B cell (primary cell): ENCODE results near the gene ACAD11. TPM values are rescaled to one million over a fixed set of nuclear protein-coding genes. Genes with fewer than 3 reads are reported as not detected.

Experiments
- ATAC-seq: fragments of 200-7000 bp; cut with Tn5 transposase; one replicate; pipeline ENCODE4 v1.10.0; 2021; ENCODE audit warnings: low read depth, mild to moderate bottlenecking, moderate number of reproducible peaks, moderate library complexity
- CTCF ChIA-PET: fragments of 350-600 bp; sonication (Branson Sonifier 250); formaldehyde crosslinking; loops from one replicate; lab custom pipeline; 2021; ENCODE audit warnings: antibody characterized with exemption, inconsistent platforms; lab: Charles Lee
- POLR2A ChIA-PET: fragments of 350-600 bp; sonication (Branson Sonifier 250); formaldehyde crosslinking; loops from one replicate; lab custom pipeline; 2021; ENCODE audit warnings: antibody characterized with exemption; lab: Charles Lee
- DNase-seq: peaks from one replicate; pipeline ENCODE4 v3.0.0; 2013
- H2AFZ ChIP-seq: 2 replicates; pipeline ENCODE4 v1.6.1; 2012; ENCODE audit warnings: mild to moderate bottlenecking, low read depth, low read length; ENCODE audit not compliant: insufficient read depth, poor library complexity, severe bottlenecking
- H3K27ac ChIP-seq, 2 donors: 1 replicate in 1 of 2; 2 replicates in 1 of 2; pipeline ENCODE4 v1.5.1; 2012 to 2013; ENCODE audit warnings: low read length in 2 of 2, mild to moderate bottlenecking in 2 of 2, moderate library complexity in 1 of 2
- H3K27me3 ChIP-seq, 4 experiments: fragments of 200-600 bp in 1 of 4; sonication (generic) in 1 of 4; replicated peaks in 1 of 4; 1 replicate in 2 of 4; 2 replicates in 2 of 4; pipeline versions ENCODE4 v1.6.1 to v1.7.0; 2013 to 2016; ENCODE audit warnings: low read length in 3 of 4, mild to moderate bottlenecking in 2 of 4, mixed read lengths in 1 of 4, moderate library complexity in 1 of 4; ENCODE audit not compliant: insufficient read depth in 4 of 4, control insufficient read depth in 3 of 4; ENCODE audit errors: control extremely low read depth in 1 of 4
- H3K36me3 ChIP-seq, 2 experiments: replicated peaks in 1 of 2; 1 replicate in 1 of 2; 2 replicates in 1 of 2; pipeline versions ENCODE4 v1.6.1 to v1.7.1; 2013; ENCODE audit warnings: low read length in 1 of 2; ENCODE audit not compliant: insufficient read depth in 2 of 2, control insufficient read depth in 1 of 2; ENCODE audit errors: control extremely low read depth in 1 of 2, extremely low read depth in 1 of 2
- H3K4me1 ChIP-seq, 2 donors: fragments of 200-600 bp in 1 of 2; sonication (generic) in 1 of 2; 1 replicate in 1 of 2; 2 replicates in 1 of 2; pipeline versions ENCODE4 v1.5.1 to v1.6.1; 2013 to 2017; ENCODE audit warnings: low read length in 2 of 2; ENCODE audit not compliant: control insufficient read depth in 2 of 2, insufficient read depth in 2 of 2
- H3K4me2 ChIP-seq: replicated peaks from 2 replicates; pipeline ENCODE3; 2012; ENCODE audit warnings: mild to moderate bottlenecking, low read depth, low read length; ENCODE audit not compliant: poor library complexity, severe bottlenecking
- H3K4me3 ChIP-seq, 5 experiments: fragments of 200-600 bp in 1 of 5; sonication (generic) in 1 of 5; 1 replicate in 3 of 5; 2 replicates in 2 of 5; pipeline versions ENCODE4 v1.5.1 to v1.7.0; 2011 to 2016; ENCODE audit warnings: low read length in 4 of 5, mild to moderate bottlenecking in 4 of 5, low read depth in 2 of 5, control low read depth in 1 of 5, moderate library complexity in 1 of 5; ENCODE audit not compliant: insufficient read depth in 1 of 5; ENCODE audit errors: control extremely low read depth in 1 of 5, extremely low read depth in 1 of 5
- H3K79me2 ChIP-seq: fragments of 200-600 bp; sonication (generic); one replicate; pipeline ENCODE4 v1.6.0; 2016; ENCODE audit warnings: low read length; ENCODE audit not compliant: control insufficient read depth, insufficient read depth
- H3K9ac ChIP-seq: fragments of 200-600 bp; sonication (generic); 2 replicates; pipeline ENCODE4 v1.6.1; 2017; ENCODE audit warnings: mild to moderate bottlenecking, low read length, moderate library complexity
- H3K9me3 ChIP-seq, 3 donors: one replicate each; pipeline versions ENCODE4 v1.6.1 to v1.7.1; 2013; ENCODE audit warnings: low read length in 2 of 3; ENCODE audit not compliant: control insufficient read depth in 2 of 3, insufficient read depth in 1 of 3; ENCODE audit errors: control extremely low read depth in 1 of 3
- H4K20me1 ChIP-seq: 2 replicates; pipeline ENCODE4 v1.6.0; 2012; ENCODE audit warnings: mild to moderate bottlenecking, low read length; ENCODE audit not compliant: insufficient read depth, control insufficient read depth, poor library complexity, severe bottlenecking
- H3K27ac Mint-ChIP-seq: one replicate; pipeline ENCODE4 v1.8.0; 2021; ENCODE audit warnings: mixed read lengths
- H3K27me3 Mint-ChIP-seq: one replicate; pipeline ENCODE4 v1.8.0; 2021; ENCODE audit warnings: mixed read lengths
- H3K4me1 Mint-ChIP-seq: one replicate; pipeline ENCODE4 v1.8.0; 2021; ENCODE audit warnings: mixed read lengths
- H3K4me3 Mint-ChIP-seq: one replicate; pipeline ENCODE4 v1.8.0; 2021; ENCODE audit warnings: mixed read lengths
- H3K9me3 Mint-ChIP-seq: one replicate; pipeline ENCODE4 v1.8.0; 2022; ENCODE audit warnings: mixed read lengths; ENCODE audit not compliant: insufficient read depth
- EZH2 ChIP-seq: IDR thresholded peaks from 2 replicates; pipeline ENCODE4 v1.6.1; 2012; ENCODE audit warnings: borderline replicate concordance, low read depth, mild to moderate bottlenecking, moderate library complexity, low read length; ENCODE audit not compliant: insufficient read depth, poor library complexity, severe bottlenecking
- WGBS: methylation state at CpG from one replicate; pipeline ENCODE4 v1.1.5; 2013; ENCODE audit warnings: missing lambda C conversion rate; ENCODE audit not compliant: insufficient coverage; 5-methylcytosine and 5-hydroxymethylcytosine counted together
- intact Hi-C: fragments of 100-400 bp; cut with micrococcal nuclease; formaldehyde crosslinking; loops from one replicate; pipeline ENCODE4 v1.10.0; 2022
- polyA plus RNA-seq: library from polyadenylated mRNA; depleted of rRNA; stranded (reverse); fragments of >200 nt; gene quantifications from 2 replicates; pipeline ENCODE4 v1.2.3, GENCODE V29; 2012
- total RNA-seq, 2 donors: library from RNA; stranded (reverse); fragments of 120-200 nt in 1 of 2; gene quantifications; 1 replicate in 1 of 2; 2 replicates in 1 of 2; pipeline versions ENCODE4 v1.2.3 to v1.2.4, GENCODE V29; 2013 to 2022
- TF ChIP-seq, protein P1 (sequence below): fragments of 200-600 bp; IDR thresholded peaks from one replicate; pipeline ENCODE4 v1.8.0; 2022; ENCODE audit warnings: antibody characterized with exemption, mild to moderate bottlenecking

Gene ACAD11
- total and polyA plus RNA-seq, 2 donors (not counting 1 experiment from before 2014, with no cell fraction given): 23.4 to 26.9 TPM

DNA sequence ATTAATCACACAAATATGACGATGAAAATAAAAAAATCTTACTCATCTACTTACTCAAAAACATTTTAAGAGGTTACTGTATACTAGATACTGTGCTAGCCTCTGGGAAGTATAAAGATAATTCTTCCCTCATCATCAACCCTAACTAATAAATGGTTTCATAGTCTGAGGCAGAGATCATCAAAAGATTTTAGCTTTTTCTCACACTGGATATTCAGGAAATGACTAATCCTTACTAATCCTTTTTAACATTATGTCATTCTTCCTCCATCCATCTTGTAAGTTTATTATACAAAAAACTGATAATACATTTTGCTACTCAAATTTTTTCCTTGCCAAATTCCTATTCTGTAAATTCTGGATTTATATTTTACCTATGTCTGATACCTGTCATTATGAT is 29.7 kb downstream of the ACAD11 start:
- Histone ChIP-seq H3K9me3 (no peaks in the 10 kb centered on the region), H3K79me2 (no peaks in the 10 kb centered on the region), H2AFZ (no peak overlapping the region), H3K27me3 (no peaks in the 10 kb centered on the region), H3K4me2 (no peak overlapping the region), H3K4me3 (no peak overlapping the region), H3K4me1 (no peaks in the 10 kb centered on the region), H4K20me1 (no peaks in the 10 kb centered on the region), H3K36me3 (peaks cover 0 to 10% of the 10 kb centered on the region in 2 experiments), H3K9ac (no peak overlapping the region), H3K27ac (no peak overlapping the region)
- Mint-ChIP-seq H3K27ac (no peak overlapping the region), H3K4me3 (no peak overlapping the region), H3K27me3 (no peaks in the 10 kb centered on the region), H3K9me3 (no peaks in the 10 kb centered on the region), H3K4me1 (peaks cover 6% of the 10 kb centered on the region)
- CTCF ChIA-PET: no interaction called here
- no peak for ATAC-seq
- intact Hi-C loops: no loop called here
- TF ChIP-seq, protein P1, sequence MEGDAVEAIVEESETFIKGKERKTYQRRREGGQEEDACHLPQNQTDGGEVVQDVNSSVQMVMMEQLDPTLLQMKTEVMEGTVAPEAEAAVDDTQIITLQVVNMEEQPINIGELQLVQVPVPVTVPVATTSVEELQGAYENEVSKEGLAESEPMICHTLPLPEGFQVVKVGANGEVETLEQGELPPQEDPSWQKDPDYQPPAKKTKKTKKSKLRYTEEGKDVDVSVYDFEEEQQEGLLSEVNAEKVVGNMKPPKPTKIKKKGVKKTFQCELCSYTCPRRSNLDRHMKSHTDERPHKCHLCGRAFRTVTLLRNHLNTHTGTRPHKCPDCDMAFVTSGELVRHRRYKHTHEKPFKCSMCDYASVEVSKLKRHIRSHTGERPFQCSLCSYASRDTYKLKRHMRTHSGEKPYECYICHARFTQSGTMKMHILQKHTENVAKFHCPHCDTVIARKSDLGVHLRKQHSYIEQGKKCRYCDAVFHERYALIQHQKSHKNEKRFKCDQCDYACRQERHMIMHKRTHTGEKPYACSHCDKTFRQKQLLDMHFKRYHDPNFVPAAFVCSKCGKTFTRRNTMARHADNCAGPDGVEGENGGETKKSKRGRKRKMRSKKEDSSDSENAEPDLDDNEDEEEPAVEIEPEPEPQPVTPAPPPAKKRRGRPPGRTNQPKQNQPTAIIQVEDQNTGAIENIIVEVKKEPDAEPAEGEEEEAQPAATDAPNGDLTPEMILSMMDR: no peak
- no peak for TF ChIP-seq EZH2
- no peak for DNase-seq
- POLR2A ChIA-PET: no interaction called here
- no CpG with 5 or more reads among the region's 1 CpG for WGBS

DNA sequence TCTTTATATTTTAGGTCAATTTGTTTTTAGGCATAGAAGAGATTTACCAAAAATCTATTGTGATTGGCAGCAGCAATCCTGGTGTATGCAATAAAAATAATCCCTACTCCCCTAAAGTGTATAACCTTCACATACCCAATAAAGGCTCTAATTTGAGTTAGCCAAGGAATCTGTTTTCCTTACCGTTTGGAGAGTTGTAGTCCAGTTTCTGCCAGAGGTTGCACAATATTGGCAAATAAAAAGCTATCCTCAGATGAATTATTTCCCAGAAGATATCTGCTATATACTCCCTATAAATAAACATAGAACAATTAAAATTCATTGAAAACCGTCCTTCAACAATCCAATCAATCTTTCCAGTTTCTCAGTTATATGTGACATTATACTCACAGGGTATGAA is 31.5 kb downstream of the ACAD11 start:
- DNase-seq (no peak), ATAC-seq (no peak)
- Histone ChIP-seq H3K4me3 (no peak overlapping the region), H3K4me1 (no peaks in the 10 kb centered on the region), H3K4me2 (no peak overlapping the region), H2AFZ (no peak overlapping the region), H3K27me3 (no peaks in the 10 kb centered on the region), H3K27ac (no peak overlapping the region), H3K9ac (no peak overlapping the region), H3K79me2 (no peaks in the 10 kb centered on the region), H3K36me3 (peaks cover 0 to 10% of the 10 kb centered on the region in 2 experiments), H3K9me3 (no peaks in the 10 kb centered on the region), H4K20me1 (no peaks in the 10 kb centered on the region)
- Mint-ChIP-seq H3K27me3 (no peaks in the 10 kb centered on the region), H3K27ac (no peak overlapping the region), H3K4me1 (peaks cover 7% of the 10 kb centered on the region), H3K9me3 (no peaks in the 10 kb centered on the region), H3K4me3 (no peak overlapping the region)
- intact Hi-C loops: no loop called here
- no CpG with 5 or more reads among the region's 2 CpGs for WGBS
- ChIA-PET CTCF (no interaction called here), POLR2A (no interaction called here)
- TF ChIP-seq, protein P1: no peak
- TF ChIP-seq EZH2: no peak
